ENCODE data around the gene TMED8. TPM values are rescaled to one million over a fixed set of nuclear protein-coding genes. Genes with fewer than 3 reads are reported as not detected.

Gene TMED8
- total and polyA plus RNA-seq, 10 of the 15 experiments (the other 5 are each of a cell fraction or from before 2014, with no cell fraction given): 7.3 to 39.1 (median 26.1) TPM

DNA sequence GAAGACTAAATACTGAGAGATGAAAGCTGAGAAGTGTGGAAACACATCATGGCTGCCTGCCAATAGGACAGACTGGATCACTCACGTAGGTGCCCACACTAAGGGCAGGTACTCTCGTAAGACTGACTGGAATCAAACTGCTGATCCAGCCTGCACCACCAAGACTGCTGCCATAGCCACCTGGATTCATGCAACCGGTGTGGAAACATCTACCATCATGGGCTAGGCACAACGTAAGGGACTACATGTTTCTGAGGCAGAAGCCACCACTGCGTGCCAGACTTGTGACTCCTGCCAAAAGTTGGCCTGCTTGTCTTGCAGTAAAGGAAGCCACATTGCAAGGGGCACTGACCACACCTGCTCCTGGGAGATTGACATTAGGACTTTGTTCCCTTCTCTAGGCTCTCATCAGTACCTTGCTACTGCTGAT is 60.0 kb downstream of the TMED8 start:
- Histone ChIP-seq H4K20me1 (ENCODE audit: control insufficient read depth, insufficient read depth) (no peaks in the 10 kb centered on the region), H3K79me2 (ENCODE audit: control insufficient read depth, insufficient read depth, low read length) (peaks cover 1% of the 10 kb centered on the region; the same call in 1 of the 2 replicates), H3K4me1 (ENCODE audit: control insufficient read depth, insufficient read depth, low read length) (no peaks in the 10 kb centered on the region), H3K9ac (ENCODE audit: control insufficient read depth, insufficient read depth, low read length) (no peak overlapping the region), H3K27me3 (replicated peaks in 1 of 2; ENCODE audit: control insufficient read depth in 2 of 2, insufficient read depth in 2 of 2, low read length in 1 of 2) (no peaks in the 10 kb centered on the region), H3K27ac (ENCODE audit: control insufficient read depth, insufficient read depth) (no peak overlapping the region), H3K9me3 (replicated peaks; ENCODE audit: control insufficient read depth, insufficient read depth, low read length) (no peaks in the 10 kb centered on the region), H2AFZ (ENCODE audit: control insufficient read depth, low read depth, low read length) (no peak overlapping the region), H3K36me3 (ENCODE audit: control insufficient read depth in 2 of 2, insufficient read depth in 2 of 2, low read length in 1 of 2) (no peaks in the 10 kb centered on the region; a peak in 1 of 4 replicates), H3K4me3 (no peak overlapping the region), H3K4me2 (ENCODE audit: control insufficient read depth, insufficient read depth) (no peak overlapping the region)
- TF ChIP-seq SUZ12 (IDR thresholded peaks at IDR 0.05; ENCODE audit: unreplicated experiment): no peak
- TF ChIP-seq EP300 (IDR thresholded peaks at IDR 0.05; ENCODE audit: borderline replicate concordance in 1 of 2, control insufficient read depth in 1 of 2, low read depth in 2 of 2, low read length in 2 of 2): no peak
- TF ChIP-seq, protein P1, sequence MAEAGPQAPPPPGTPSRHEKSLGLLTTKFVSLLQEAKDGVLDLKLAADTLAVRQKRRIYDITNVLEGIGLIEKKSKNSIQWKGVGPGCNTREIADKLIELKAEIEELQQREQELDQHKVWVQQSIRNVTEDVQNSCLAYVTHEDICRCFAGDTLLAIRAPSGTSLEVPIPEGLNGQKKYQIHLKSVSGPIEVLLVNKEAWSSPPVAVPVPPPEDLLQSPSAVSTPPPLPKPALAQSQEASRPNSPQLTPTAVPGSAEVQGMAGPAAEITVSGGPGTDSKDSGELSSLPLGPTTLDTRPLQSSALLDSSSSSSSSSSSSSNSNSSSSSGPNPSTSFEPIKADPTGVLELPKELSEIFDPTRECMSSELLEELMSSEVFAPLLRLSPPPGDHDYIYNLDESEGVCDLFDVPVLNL (IDR thresholded peaks at IDR 0.05; ENCODE audit: low read depth, low read length): no peak
- TF ChIP-seq ELK1 (IDR thresholded peaks at IDR 0.05; ENCODE audit: low read depth, low read length): no peak
- no peak for TF ChIP-seq ATF7 (IDR thresholded peaks at IDR 0.05; ENCODE audit: low read depth)
- no peak for TF ChIP-seq PAX5 (IDR thresholded peaks at IDR 0.05; ENCODE audit: borderline replicate concordance, low read depth, low read length)
- no peak for TF ChIP-seq ZSCAN29 (IDR thresholded peaks at IDR 0.05)
- no peak for TF ChIP-seq HDAC6 (IDR thresholded peaks at IDR 0.05; ENCODE audit: unreplicated experiment)
- no TSS peak for BruUV-seq (replicated peaks)
- in situ Hi-C loops (cut with MboI): loop anchor here (5.0 kb wide), 2 partner anchors 165 to 450 kb away; no protein-coding TSS in a partner anchor
- 57% methylated on average over 5 of the region's 5 CpGs for WGBS (ENCODE audit: insufficient coverage, insufficient replicate concordance, low lambda C conversion rate, missing lambda C conversion rate)
- RAD21 ChIA-PET (ENCODE audit: unreplicated experiment): interaction anchor here (1.2 to 3.0 kb wide), 11 partner anchors 8 to 444 kb away, joined by 3 to 48 read pairs (median 12); partner anchors contain the start of genes AHSA1, CIPC, SAMD15 and TMED8
- SMC1A ChIA-PET (ENCODE audit: uncharacterized antibody, unreplicated experiment): interaction anchor here (1.0 to 3.6 kb wide), 20 partner anchors 10 to 445 kb away, joined by 3 to 45 read pairs (median 9); partner anchors contain the start of genes CIPC, SAMD15, TMED8 and VIPAS39
- intact Hi-C loops (cut with micrococcal nuclease; ENCODE audit: unreplicated experiment): loop anchor here (1.0 to 5.0 kb wide), 3 partner anchors 16 to 445 kb away; no protein-coding TSS in a partner anchor
- no peak for ATAC-seq
- no peak for FAIRE-seq
- no peak for DNase-seq (ENCODE audit: low read depth, low spot score)
- POLR2A ChIA-PET: interaction anchor here (0.5 to 0.7 kb wide), 3 partner anchors 29 to 60 kb away, joined by 5 to 7 read pairs (median 5); partner anchors contain the start of gene SAMD15
- CTCF ChIA-PET: interaction anchor here (0.6 to 7.5 kb wide), 43 partner anchors 9 to 444 kb away, joined by 3 to 159 read pairs (median 8); partner anchors contain the start of genes SAMD15 and TMED8
